Spinal cord (tissue), 10 donors: ENCODE data around the gene CCDC187. TPM values are rescaled to one million over a fixed set of nuclear protein-coding genes. Genes with fewer than 3 reads are reported as not detected.

Experiments used
- DNase-seq, 6 donors: peaks; one replicate each; pipeline versions ENCODE4 v3.0.0 to v3.0.0-alpha.2; 2013 to 2015; ENCODE audit warnings: low spot score in 6 of 6, low read depth in 4 of 6
- H3K27ac ChIP-seq: one replicate; pipeline ENCODE4 v1.5.1; 2013; ENCODE audit warnings: low read depth, low read length, control low read depth
- H3K27me3 ChIP-seq: one replicate; pipeline ENCODE4 v1.6.1; 2013; ENCODE audit warnings: low read length; ENCODE audit not compliant: control insufficient read depth, insufficient read depth
- H3K36me3 ChIP-seq: one replicate; pipeline ENCODE4 v1.6.1; 2013; ENCODE audit warnings: low read length; ENCODE audit not compliant: control insufficient read depth, insufficient read depth
- H3K4me1 ChIP-seq: one replicate; pipeline ENCODE4 v1.6.1; 2013; ENCODE audit warnings: low read length; ENCODE audit not compliant: control insufficient read depth, insufficient read depth
- H3K4me3 ChIP-seq: one replicate; pipeline ENCODE4 v1.5.1; 2013; ENCODE audit warnings: low read depth, low read length, control low read depth
- H3K9me3 ChIP-seq: one replicate; pipeline ENCODE4 v1.6.1; 2013; ENCODE audit warnings: low read length; ENCODE audit not compliant: control insufficient read depth, insufficient read depth
- WGBS: methylation state at CpG from one replicate; pipeline ENCODE4 v1.1.5; 2013; ENCODE audit warnings: missing lambda C conversion rate; ENCODE audit not compliant: insufficient coverage; 5-methylcytosine and 5-hydroxymethylcytosine counted together
- polyA plus RNA-seq, 2 donors: library from polyadenylated mRNA; unstranded; fragments of 120-200 nt; gene quantifications; one replicate each; pipeline ENCODE4 v1.2.1, GENCODE V29; 2013; ENCODE audit not compliant: insufficient read length in 2 of 2
- total RNA-seq, 2 donors: library from RNA; depleted of rRNA in 1 of 2; stranded (reverse); fragments of 120-200 nt in 1 of 2; fragments of >200 nt in 1 of 2; gene quantifications; one replicate each; pipeline versions ENCODE4 v1.2.3 to v1.2.4, GENCODE V29; 2013 to 2014
- donor health status: healthy.

Gene CCDC187
- total and polyA plus RNA-seq, 4 donors = 0.05 to 0.33 (median 0.15) TPM

DNA sequence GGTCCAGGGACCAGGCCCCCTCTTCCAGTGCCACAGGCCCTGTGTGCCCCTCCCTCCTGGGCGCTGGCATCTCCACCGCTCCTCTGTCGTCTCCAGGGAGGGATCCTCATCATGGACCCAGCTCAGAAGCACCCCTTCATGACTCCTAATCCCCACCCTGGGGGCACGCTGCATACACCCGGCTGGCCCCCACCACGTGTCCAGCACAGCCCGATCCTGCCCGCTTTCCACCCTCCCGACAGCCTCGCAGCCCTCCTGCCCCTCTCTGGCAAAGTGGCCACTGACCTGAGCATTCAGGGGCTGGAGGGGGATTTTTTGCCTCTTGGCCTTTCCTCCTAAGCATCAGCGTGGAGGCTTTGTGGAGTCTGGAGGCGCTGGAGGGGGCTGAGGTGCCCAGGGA, 1.4 kb downstream of the CCDC187 start:
- Histone ChIP-seq H3K27ac (no peak overlapping the region), H3K36me3 (no peaks in the 10 kb centered on the region), H3K9me3 (no peaks in the 10 kb centered on the region), H3K4me3 (no peak overlapping the region), H3K27me3 (no peaks in the 10 kb centered on the region), H3K4me1 (peaks cover 30% of the 10 kb centered on the region)
- no peak for DNase-seq
- WGBS = 87% methylated on average over 10 of the region's 12 CpGs

DNA sequence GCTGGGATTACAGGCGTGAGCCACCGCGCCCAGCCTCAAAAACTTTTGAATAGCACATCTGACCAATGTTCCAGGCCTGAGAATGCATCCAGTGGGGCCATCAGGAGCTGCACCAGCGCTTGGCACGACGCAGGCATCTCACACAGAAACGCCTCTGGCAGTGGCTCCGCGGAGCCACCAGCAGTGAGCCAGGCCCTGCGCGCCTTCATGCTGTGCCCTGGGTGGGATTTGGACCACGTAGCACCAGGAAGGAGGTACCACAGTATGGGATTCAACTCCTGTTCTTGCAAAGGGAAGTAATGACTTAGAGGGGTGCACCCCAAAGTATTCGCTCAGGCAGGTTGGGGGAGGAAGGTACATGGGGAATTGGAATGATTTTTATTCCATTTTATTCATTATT, 3.0 kb downstream of the CCDC187 start:
- Histone ChIP-seq H3K4me3 (no peak overlapping the region), H3K4me1 (peaks cover 36% of the 10 kb centered on the region), H3K36me3 (no peaks in the 10 kb centered on the region), H3K9me3 (no peaks in the 10 kb centered on the region), H3K27me3 (peaks cover 2% of the 10 kb centered on the region), H3K27ac (no peak overlapping the region)
- WGBS = 81% methylated on average over 12 of the region's 13 CpGs
- no peak for DNase-seq

DNA sequence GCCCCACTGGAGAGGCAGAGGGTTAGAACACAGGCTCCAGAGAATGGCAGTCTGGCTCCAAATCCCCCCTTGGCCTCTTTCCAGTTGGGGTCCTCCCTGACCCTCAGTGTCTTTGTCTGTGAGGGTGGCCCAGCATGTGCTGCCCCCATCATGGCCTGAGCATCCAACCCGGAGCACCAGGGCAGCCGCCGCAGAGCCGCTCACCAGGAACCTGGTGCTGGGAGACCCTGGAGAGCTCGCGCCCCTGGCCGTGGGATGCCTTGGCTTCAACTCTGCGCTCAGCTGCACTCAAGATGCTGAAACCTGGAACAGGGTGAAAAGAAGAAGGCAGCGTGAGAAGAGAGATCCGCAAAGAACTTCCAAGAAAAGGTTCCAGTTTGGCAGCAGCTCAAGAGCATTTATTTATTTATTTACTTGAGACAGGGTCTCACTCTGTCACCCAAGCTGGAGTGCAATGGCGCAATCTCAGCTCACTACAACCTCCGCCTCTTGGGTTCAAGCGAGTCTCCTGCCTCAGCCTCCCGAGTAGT, 3.8 kb downstream of the CCDC187 start:
- Histone ChIP-seq H3K27ac (no peak overlapping the region), H3K9me3 (no peaks in the 10 kb centered on the region), H3K4me3 (no peak overlapping the region), H3K36me3 (no peaks in the 10 kb centered on the region), H3K4me1 (peaks cover 32% of the 10 kb centered on the region), H3K27me3 (peaks cover 2% of the 10 kb centered on the region)
- 49% methylated on average over 11 of the region's 14 CpGs for WGBS
- peak in 1 of 6 donors; percentile 73 for DNase-seq

- Histone ChIP-seq H3K9me3 (no peaks in the 10 kb centered on the region), H3K36me3 (no peaks in the 10 kb centered on the region), H3K27me3 (peaks cover 2% of the 10 kb centered on the region), H3K4me1 (peaks cover 32% of the 10 kb centered on the region), H3K4me3 (no peak overlapping the region), H3K27ac (no peak overlapping the region)
- DNase-seq = peak in 1 of 6 donors; percentile 37
- 32% methylated on average over 7 of the region's 7 CpGs for WGBS
Observed at GRCh38 chr9:136299541-136299940, 4.4 kb downstream of the CCDC187 start.

GRCh38 chr9:136299116-136299515, 4.8 kb downstream of the CCDC187 start:
- Histone ChIP-seq H3K27me3 (peaks cover 2% of the 10 kb centered on the region), H3K9me3 (no peaks in the 10 kb centered on the region), H3K36me3 (no peaks in the 10 kb centered on the region), H3K27ac (no peak overlapping the region), H3K4me3 (no peak overlapping the region), H3K4me1 (peaks cover 32% of the 10 kb centered on the region)
- DNase-seq = no peak
- WGBS = 80% methylated on average over 17 of the region's 18 CpGs

- peaks cover 2% of the 10 kb centered on the region for H3K27me3 ChIP-seq
- no peak overlapping the region for H3K27ac ChIP-seq
- peaks cover 32% of the 10 kb centered on the region for H3K4me1 ChIP-seq
- H3K9me3 ChIP-seq = no peaks in the 10 kb centered on the region
- H3K4me3 ChIP-seq = no peak overlapping the region
- WGBS = 52% methylated on average over 26 of the region's 26 CpGs
- peak in 1 of 6 donors; percentile 5 for DNase-seq
- H3K36me3 ChIP-seq = no peaks in the 10 kb centered on the region
Observed at GRCh38 chr9:136297766-136298735, 5.8 kb downstream of the CCDC187 start.

DNA sequence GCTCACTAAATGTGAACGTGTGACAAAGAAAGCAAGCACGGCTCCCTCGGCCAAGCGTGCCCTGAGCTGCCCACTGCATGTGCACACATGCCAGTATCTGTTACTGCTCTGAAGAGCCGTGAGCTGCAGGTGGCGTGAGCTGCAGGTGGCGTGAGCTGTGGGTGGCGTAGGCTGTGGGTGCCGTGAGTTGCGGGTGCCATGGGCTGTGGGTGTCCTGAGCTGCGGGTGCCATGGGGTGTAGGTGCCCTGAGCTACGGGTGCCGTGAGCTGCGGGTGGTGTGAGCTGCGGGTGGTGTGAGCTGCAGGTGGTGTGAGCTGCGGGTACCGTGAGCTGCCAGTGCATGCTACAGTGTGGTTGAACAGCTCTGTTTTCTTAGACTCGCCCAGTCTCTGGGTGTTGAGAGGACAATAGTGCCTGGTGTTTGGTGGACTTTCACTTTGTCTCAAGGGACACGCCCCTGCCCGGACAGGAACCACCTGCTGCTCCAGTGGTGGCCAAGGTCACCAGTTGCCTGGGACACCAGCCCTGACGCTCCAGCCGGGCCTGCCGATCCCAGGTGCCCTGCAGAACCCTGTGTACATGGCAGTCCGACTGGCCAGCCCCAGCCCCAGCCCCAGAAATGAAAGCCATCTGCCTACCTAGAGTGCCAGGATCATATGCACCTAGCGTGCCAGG, 6.7 kb downstream of the CCDC187 start:
- H3K27ac ChIP-seq = no peak overlapping the region
- DNase-seq = no peak

GRCh38 chr9:136296434-136297015, 7.4 kb downstream of the CCDC187 start:
- Histone ChIP-seq H3K36me3 (no peaks in the 10 kb centered on the region), H3K27me3 (peaks cover 2% of the 10 kb centered on the region), H3K4me1 (peaks cover 46% of the 10 kb centered on the region), H3K27ac (no peak overlapping the region), H3K9me3 (no peaks in the 10 kb centered on the region), H3K4me3 (no peak overlapping the region)
- 89% methylated on average over 16 of the region's 16 CpGs for WGBS
- no peak for DNase-seq

More for the DNA sequence above, 6.7 kb downstream of the CCDC187 start:
- Histone ChIP-seq H3K4me1 (peaks cover 40% of the 10 kb centered on the region), H3K36me3 (no peaks in the 10 kb centered on the region), H3K27me3 (peaks cover 2% of the 10 kb centered on the region), H3K9me3 (no peaks in the 10 kb centered on the region), H3K4me3 (no peak overlapping the region)
- WGBS = 85% methylated on average over 25 of the region's 25 CpGs
